GM18520 (cell line): ENCODE results near the gene EMID1.

Experiments used
- ATAC-seq: cut with Tn5 transposase; IDR thresholded peaks from one replicate; pipeline ENCODE4 v1.9.1; 2021; ENCODE audit not compliant: unreplicated experiment

The EMID1 gene

GRCh38 chr22:29288837-29289236 lies 83.1 kb downstream of the EMID1 start:
- no peak for ATAC-seq

GRCh38 chr22:29290061-29290460 lies 84.4 kb downstream of the EMID1 start:
- no peak for ATAC-seq

DNA sequence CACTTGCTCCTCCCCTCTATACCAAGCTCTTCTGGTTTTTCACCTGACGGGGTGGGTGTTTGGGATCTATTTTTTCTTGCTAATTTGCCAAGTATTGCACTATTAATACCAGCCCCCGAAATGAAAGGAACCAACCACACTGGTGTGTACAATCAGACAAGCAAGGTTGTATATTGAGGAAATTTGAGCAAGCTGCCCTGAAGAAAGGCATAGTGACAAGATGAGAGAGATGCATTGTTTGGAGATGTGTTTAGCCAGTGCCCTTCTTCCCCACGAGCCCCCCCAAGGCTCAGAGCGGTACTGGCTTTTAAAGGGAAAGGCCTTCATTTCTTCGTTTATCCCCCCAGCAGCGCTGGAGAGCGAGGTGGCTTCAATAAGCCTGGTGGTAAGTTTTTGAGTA lies 85.5 kb downstream of the EMID1 start:
- no peak for ATAC-seq

- ATAC-seq, result no peak
Measured at GRCh38 chr22:29292379-29292778, 86.7 kb downstream of the EMID1 start.

DNA sequence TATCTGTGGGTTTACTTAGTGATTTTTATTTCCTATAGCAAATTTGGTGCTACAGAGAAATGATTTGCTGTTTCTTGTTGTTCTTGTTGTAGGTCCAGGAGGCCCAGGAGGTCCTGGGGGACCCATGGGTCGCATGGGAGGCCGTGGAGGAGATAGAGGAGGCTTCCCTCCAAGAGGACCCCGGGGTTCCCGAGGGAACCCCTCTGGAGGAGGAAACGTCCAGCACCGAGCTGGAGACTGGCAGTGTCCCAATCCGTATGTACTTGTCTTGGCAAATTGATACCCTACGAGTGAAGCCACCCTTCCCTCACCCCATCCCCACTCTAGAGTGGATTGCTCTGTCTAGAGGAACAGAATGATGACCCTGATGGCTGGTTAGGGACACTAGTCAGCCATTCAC lies 92.9 kb downstream of the EMID1 start:
- ATAC-seq, result no peak

GRCh38 chr22:29299136-29299900 lies 93.6 kb downstream of the EMID1 start:
- ATAC-seq, result no peak

- ATAC-seq, result no peak
Measured at GRCh38 chr22:29300467-29300806, 94.7 kb downstream of the EMID1 start.

- ATAC-seq, result no peak
Measured at GRCh38 chr22:29300807-29301601, 95.3 kb downstream of the EMID1 start.

GRCh38 chr22:29301716-29302401 lies 96.2 kb downstream of the EMID1 start:
- ATAC-seq, result no peak

- no peak for ATAC-seq
Measured at GRCh38 chr22:29302402-29302680, 96.6 kb downstream of the EMID1 start.

GRCh38 chr22:29302681-29303465 lies 97.2 kb downstream of the EMID1 start:
- ATAC-seq, result no peak

GRCh38 chr22:29305836-29306174 lies 100.1 kb downstream of the EMID1 start:
- ATAC-seq, result no peak

DNA sequence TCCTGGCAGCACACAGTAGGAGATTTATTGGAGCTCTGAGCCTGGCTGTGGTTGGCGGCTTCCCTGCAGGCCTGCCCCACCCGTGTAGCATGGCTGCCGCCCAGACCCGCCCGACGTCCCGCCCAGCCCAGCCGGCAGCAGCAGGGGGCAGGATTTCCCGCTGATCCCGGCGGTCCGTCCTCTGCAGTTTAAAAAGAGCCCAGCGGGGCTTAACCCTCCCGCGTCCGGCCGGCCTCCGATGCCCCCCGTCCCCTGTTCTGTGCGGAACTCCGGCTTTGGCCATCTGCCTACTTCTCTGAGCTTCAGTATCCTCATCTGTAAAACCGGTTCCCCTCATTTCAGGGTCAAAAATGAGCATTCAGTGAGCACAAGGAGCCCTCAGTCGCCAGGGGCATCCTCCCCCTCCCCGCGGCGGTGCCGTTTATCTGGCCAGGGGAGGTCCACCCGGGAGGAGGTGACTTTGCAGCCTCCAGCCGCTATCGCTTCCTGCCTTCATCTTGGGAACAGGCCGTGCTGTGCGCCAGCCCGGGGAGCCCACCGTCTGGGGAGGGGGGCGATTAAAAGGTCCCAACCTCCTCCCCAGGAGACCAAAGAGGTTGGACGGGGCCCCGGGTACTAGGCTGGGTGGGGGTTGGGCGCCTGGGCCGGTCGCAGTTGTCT lies 100.6 kb downstream of the EMID1 start, which contains the start of gene GAS2L1:
Gene GAS2L1, plus strand, starts transcription at position 476 of the 660 bp plus-strand sequence. CDS start 1,456 bp downstream, outside the sequence.
- ATAC-seq, result no peak

- no peak for ATAC-seq
Measured at GRCh38 chr22:29306835-29307595, 101.3 kb downstream of the EMID1 start.

DNA sequence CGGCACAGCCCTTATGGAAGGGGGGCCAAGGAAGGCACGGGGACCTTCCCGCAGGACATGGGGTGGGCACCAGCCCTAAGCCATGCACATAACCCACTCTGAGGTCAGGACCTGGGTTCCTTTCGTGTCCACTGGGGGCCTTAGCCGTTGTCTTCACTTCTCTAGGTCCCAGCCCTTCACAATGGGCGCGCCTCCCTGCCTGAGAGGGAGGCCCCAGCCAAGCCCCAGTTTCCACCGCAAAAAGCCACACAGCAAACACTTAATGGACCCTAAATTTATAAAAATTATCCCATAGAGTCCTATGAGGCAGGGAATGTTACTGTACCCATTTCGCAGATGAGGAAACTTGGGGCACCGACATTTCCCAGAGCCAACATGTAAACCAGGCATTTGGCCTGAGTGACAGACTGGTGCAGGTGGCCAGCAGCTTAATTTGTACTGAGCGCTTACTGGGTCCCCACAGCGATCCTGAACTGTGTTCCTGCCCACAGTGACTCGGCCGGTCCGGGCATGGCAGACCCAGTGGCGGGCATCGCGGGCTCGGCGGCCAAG lies 102.0 kb downstream of the EMID1 start:
- ATAC-seq, result no peak

DNA sequence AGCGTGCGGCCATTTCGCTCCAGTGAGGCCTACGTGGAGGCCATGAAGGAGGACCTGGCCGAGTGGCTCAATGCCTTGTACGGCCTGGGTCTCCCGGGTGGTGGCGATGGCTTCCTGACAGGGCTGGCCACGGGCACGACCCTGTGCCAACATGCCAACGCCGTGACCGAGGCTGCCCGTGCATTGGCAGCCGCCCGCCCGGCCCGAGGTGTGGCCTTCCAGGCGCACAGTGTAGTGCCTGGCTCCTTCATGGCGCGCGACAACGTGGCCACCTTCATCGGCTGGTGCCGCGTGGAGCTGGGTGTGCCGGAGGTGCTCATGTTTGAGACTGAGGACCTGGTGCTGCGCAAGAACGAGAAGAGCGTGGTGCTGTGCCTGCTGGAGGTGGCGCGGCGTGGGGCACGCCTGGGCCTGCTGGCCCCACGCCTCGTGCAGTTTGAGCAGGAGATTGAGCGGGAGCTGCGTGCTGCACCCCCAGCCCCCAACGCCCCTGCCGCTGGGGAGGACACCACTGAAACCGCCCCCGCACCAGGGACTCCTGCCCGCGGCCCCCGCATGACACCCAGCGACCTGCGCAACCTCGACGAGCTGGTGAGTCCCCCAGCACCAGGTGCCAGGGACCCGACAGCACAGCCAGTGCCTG lies 102.6 kb downstream of the EMID1 start:
- ATAC-seq, result no peak

DNA sequence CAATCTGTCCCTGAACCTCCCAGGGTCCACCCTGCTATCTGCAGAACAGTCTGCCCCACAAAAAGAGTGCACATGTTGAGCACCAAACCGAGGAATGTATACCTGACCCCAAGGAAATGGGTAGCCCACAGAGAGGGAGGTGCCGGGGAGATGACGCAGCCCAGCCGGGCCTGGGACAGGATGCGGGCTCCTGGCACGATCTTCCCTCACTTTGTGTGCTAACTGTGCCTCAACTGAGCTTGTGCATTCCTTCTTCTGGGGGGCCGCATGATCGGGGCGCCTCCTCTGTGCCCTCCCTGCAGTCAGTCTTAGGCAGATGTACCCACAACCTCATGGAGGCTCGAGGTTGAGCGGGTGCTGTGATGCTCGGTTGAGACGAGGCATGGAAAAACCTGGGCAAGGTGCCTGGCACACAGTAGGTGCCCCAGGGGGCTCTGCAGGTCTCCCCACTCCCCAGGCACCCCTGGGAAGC lies 103.1 kb downstream of the EMID1 start:
- ATAC-seq, result no peak
